HG03521 (cell line): ENCODE data around the gene TNXB.
"Not testable (repeated sequence)": the region's sequence is repeated elsewhere in the genome, so short reads cannot be mapped to it uniquely, and the experiment has no call there.

Experiments
- ATAC-seq: cut with Tn5 transposase; IDR thresholded peaks from one replicate; pipeline ENCODE4 v1.9.1; 2021; ENCODE audit warnings: mild to moderate bottlenecking, moderate library complexity; ENCODE audit not compliant: unreplicated experiment

TNXB gene

DNA sequence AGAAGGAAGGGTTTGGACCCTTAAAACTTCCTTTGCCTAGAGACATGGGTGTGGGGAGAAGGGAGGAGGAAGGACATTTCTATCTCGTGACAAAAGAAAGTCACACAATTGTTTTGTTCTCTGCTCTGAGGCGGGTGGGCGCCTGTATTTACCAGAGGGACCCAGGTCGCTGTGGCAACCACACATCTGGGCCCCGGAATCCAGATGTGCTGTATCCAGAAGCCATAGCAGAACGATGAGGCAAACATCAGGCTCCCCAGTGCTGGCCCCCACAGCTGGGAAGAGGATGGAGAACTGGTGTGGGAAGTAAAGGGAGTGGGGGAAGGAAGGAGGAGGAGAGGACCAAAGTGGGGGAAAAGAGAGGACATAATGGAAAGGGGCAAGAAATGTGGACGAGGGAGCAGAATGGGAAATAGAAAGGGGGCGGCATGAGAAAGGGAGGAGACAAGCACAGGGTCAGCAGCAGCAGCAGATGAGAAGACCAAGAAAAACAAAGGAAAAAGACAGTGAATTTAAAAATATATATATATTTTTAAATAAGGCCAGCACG is 3.4 kb upstream of the TNXB start:
- no peak for ATAC-seq

DNA sequence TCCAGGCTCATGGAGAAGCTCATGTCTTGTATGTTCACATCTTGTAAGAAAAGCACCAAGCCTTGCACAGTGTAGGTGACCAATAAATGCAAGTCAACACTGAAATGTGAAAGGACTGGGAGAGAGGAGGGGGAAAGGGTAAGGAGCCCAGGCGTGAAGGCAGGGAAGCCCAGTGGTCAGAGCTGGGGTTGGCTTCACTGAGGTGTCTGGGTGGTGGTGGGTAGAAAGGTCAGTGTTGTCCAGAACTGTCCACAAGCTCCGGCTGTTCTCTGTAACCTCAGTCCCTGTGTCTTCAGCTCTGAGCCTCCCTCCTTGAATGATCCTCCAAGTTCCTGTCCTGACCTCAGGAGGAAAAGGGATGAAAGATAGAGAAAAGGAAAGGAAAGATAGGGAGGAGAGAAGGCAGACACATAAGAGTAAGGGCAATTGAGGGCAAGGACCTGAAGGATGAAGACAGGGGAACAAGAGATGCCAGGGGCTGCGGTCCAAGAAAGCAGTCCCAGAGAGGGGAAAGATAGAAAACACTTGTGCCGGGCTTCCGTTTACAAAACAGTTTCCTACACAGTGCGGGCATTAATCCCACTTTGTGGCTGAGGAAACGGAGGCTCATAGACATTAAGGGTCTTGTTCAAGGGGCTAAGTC is 2.4 kb upstream of the TNXB start:
- no peak for ATAC-seq

DNA sequence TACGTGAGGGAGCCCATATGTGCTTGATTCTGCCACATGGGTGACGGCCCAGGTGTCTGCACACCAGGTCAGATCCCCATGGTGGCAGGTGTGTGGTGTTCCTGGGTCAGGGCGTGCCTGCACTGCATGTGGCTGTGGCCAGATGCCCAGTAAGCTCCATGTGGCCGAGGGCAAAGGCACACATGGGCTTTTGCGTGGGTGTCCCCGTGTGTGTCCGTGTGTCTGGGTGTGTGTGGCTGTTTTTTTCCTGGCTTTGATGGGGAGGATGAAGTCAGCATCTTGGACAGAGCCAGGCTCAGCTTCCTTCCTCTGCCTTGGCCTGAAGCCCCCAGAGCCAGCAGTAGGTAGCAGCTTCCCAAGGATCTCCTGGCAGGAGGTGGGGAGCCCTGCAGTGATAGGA is 1.5 kb upstream of the TNXB start:
- no peak for ATAC-seq

DNA sequence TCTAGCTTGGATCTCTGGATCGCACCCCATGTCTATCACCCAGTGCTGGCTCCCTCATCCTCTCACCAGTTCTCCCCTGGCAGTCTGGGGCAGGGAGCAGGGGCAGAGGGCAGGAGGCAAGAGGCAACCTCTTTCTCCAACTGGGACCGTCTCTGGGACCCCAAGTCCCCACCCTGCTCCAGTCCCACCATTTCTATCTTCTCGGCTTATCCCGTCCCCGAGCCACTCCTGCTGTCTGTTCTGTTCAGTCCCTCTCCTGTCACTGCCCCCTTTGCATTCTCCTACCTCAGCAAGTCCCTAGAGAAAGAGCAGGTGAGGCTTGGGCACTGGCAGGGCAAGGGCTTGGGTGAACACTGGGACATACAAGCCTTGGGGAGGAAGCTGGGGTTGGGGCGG is 625 bp upstream of the TNXB start:
- ATAC-seq: no peak

DNA sequence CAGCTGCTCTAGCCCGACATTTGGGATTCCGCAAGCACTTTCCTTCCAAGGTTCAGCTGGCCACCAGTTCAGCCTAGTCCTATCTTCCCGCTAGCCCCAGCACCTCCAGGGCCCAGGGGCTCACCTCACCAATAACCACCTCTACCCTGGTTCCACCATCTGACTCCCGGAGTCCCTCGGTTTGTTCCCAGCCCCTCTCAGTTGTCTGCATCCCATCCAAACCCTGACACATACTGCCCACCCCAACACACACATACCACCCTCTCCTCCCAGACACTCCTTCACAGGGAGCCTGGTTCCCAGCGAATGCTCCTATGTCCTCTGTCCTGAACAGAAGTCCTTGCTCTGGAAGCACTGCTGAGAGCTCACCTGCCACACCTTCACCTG is 418 bp downstream of the TNXB start:
- ATAC-seq: no peak

- ATAC-seq: no peak
Observed at GRCh38 chr6:32108094-32108627, 977 bp downstream of the TNXB start.

- no peak for ATAC-seq
Observed at GRCh38 chr6:32107406-32107805, 1.7 kb downstream of the TNXB start.

DNA sequence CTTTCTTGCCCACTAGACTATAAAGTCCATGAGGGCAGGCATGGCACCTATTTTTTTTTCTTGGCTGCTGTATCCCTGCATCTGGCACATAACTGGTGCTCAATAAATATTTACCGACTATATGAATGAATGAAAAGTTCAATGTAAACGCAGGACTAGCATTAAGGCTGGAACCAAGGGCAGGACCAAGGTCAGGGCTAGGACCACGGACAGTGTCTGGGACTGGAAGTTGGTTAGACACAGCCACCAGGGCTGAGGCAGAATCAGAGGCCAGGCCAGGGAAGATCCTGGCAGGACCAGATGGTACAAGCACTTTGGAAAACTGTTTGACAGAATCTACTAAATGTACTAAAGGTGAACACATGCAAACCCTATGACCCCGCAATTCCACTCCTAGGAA is 3.7 kb downstream of the TNXB start:
- no peak for ATAC-seq

- no peak for ATAC-seq
Observed at GRCh38 chr6:32102255-32102654, 6.9 kb downstream of the TNXB start.

DNA sequence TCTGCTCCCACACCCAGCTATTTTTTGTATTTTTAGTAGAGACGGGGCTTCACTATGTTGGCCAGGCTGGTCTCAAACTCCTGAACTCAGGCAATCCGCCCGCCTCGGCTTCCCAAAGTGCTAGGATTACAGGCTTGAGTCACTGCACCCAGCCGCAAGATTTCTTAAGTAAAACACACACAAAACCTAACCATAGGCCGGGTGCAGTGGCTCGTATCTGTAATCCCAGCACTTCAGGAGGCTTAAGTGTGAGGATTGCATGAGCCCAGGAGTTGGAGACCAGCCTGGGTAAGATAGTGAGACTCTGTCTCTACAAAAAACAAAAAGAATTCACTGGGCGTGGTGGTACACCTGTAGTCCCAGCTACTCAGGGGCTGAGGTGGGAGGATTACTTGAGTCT is 8.9 kb downstream of the TNXB start:
- ATAC-seq: not testable (repeated sequence)

DNA sequence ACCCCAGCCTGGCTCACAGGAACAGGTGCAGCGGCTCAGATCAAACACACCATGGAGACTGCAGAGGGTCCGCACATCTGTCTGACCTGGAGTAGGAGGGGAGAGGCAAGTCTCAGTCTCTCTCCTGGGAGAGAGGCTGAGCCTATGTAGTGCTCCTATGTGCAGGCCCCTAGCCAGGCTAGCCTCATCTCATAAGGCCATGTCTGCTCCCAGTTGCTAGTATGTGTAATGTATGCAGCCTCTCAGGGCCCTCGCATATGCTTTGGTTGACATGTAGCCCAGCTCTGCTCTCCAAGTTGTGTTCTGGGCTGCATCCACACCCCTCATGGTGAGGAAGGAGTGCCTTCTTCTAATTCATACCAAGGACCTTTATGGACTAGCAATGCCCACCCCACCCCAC is 11.8 kb downstream of the TNXB start:
- no peak for ATAC-seq

GRCh38 chr6:32096394-32097258 is 12.5 kb downstream of the TNXB start:
- no peak for ATAC-seq

DNA sequence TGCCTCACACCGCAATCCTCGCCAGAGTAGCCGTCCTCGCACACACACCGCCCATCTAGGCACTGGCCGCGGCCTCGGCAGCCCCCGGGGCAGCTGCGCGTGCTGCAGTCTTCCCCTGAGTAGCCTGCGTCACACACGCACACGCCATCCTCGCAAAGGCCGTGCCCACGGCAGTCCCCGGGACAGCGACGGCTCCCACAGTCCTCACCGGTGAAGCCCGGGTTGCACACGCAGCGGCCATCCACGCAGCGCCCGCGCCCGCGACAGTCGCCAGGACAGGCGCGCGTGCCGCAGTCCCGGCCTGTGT is 13.1 kb downstream of the TNXB start:
- no peak for ATAC-seq

- no peak for ATAC-seq
Observed at GRCh38 chr6:32095338-32096086, 13.6 kb downstream of the TNXB start.

DNA sequence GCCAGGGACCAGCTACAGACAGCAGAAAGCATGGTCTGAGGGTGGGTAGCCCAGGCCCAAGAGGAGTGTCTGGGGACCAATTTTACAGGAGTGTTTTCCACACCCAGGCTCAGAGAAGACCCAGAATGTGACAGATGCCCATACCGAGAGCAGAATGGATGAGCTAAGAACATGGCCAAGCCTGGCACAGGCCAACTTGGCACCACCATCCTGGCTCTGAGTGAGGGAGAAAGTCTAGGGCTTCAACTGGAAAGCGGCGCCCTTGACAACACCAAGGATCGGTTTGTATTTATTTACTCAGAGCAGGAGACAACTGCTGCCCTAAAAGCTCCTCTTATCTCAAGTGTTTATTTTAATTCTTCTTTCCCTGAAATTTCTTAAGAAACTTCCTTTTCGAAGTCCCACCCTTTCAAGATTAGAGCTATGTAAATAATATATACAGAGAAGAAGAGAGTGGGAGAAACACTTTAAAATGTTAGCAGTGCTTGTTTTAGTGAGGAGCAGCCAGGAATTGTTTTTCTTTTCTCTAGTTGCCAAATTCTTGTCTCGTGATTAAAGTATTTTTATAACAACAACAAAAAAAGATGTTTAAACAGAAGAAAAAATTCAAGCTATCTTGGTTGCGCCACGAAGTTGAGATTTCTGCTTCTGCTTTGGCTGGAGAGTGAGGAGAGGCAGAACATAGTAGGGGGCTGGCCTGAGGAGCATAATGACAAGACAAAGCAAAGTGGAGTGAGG is 16.2 kb downstream of the TNXB start:
- ATAC-seq: no peak

DNA sequence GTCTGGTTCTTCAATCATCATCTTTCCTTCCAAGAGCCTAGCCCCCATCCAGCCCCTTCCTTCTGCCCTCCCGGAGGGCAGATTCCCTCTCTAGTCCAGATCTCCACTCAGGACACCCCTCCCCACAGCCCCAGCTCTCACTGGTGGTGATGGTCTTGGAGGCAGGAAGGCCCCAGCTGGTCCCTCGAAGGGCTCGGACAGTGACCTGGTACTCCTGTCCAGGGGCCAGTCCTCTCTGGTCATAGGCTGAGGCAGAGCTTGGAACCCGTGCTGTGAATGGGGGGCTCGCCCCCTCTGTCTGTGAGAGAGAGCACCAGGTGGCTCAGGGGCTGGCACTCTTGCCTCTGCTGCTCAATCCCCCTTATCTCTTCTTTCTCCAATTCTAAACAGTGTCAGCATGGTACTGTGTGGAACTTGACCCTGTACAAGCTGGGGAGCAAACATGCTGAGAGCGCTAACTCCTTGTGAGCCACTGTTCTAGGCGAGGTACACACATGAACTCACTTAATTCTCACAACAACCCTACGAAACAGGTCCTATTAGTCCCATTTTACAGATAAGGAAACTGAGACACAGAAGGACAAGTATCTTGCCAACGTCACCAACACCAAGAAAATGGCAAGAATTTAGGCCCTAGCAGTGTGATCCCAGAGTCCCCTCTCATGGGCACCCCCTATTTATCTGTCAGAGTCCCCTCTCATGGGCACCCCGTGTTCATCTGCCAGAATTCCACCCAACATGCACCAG is 19.9 kb downstream of the TNXB start:
- ATAC-seq: no peak

DNA sequence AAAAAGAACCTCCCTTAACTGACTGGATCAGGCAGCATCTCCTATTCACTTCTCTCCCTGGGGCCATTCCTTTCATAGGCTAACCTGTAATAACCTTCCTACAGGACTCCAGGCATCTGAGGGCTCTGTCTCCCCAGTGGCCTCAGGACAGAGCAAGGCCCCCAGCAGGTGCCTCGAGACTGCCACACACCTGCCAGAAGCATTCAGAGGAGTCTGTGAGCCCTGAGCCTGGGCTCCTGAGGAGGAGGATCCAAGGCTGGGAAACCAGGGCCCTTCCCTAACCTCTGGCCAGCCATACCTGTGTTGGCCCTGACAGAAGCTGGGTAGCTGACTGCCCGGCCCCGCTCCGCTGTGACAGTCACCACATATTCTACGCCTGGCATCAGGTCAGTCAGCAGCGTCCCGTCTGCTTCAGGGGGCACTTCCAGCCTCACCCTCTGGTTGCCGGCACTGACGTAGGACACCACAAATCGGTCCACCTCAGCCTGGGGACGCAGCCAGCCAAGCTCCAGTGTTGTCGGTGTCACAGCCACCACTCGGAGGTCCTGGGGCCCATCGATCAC is 20.6 kb downstream of the TNXB start:
- ATAC-seq: no peak

DNA sequence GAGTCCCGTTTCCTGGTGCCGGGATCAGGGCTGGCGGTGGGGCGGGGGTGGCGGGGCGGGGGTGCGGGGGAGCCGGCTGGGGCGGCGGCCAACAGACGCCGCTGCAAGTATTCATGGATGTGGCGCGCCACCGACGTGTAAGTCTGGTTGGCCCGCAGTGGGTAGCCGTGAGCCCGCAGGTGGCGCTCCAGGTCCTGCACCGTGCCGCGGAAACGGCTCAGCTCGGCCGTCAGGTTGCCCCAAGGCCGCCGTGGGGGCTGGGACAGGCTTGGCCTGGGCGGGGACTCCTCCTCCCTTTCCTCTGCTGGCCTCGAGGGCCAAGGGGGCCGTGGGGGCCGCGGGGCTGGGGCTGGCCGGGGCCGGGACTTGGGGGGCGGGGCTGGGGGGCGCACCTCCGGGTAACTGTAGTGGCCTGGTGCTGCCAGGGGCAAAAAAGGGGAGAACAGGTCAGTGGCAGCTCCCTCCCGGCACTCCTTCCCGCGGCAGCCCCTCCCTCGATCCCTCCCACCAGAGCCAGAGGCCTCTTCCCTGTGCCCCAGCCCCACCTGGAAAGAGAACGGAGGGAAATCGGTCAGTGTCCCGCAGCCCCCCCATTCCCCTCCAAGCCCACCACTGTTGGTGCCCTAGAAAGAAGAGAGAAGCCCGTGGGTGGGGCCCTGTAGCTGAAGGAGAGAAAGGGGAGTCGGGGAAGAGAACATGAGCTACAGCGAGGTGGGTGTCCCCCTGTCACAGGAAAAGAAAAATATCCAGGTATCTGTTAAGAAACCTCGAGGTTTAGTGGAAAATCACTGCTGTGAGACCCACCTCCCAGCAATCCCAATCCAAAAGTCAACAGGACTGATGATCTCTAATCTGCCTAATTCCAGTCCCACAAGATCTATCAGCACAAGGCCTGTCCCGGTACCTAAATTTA is 21.3 kb downstream of the TNXB start:
- ATAC-seq: no peak
